Lower leg skin (tissue), 4 donors: ENCODE results near the gene C11orf24. TPM values are rescaled to one million over a fixed set of nuclear protein-coding genes. Genes with fewer than 3 reads are reported as not detected.

Experiments
- DNase-seq, 2 donors: peaks; one replicate each; pipeline ENCODE4 v3.0.0-alpha.2; 2019; ENCODE audit warnings: low spot score in 2 of 2
- H3K4me3 ChIP-seq: fragments of 200-600 bp; sonication (generic); 2 replicates; pipeline ENCODE4 v1.5.1; 2017; ENCODE audit warnings: mild to moderate bottlenecking, low read depth; ENCODE audit not compliant: poor library complexity, severe bottlenecking
- POLR2A ChIP-seq, 2 donors: fragments of 450-650 bp; IDR thresholded peaks; one replicate each; pipeline ENCODE4 v1.6.1; 2016 to 2017; ENCODE audit warnings: antibody characterized with exemption in 2 of 2, mild to moderate bottlenecking in 1 of 2, moderate library complexity in 1 of 2
- WGBS, 2 donors: methylation state at CpG; one replicate each; pipeline ENCODE4 v1.1.5; 2018; 5-methylcytosine and 5-hydroxymethylcytosine counted together
- intact Hi-C: fragments of 100-400 bp; cut with DNase I; formaldehyde crosslinking; loops from one replicate; pipeline ENCODE4 v1.15.0; 2023; ENCODE audit warnings: low total_unique reads
- total RNA-seq, 4 donors: library from RNA; depleted of rRNA; stranded (reverse); fragments of >200 nt; gene quantifications; one replicate each; pipeline ENCODE4 v1.1.0, GENCODE V29; 2016
- TF ChIP-seq, protein P1 (sequence below), 3 donors: fragments of 450-650 bp; IDR thresholded peaks; one replicate each; pipeline ENCODE4 v1.5.1; 2016; ENCODE audit warnings: antibody characterized with exemption in 3 of 3, mild to moderate bottlenecking in 3 of 3, moderate library complexity in 2 of 3

The C11orf24 gene
- total RNA-seq, 4 donors from 2014 or later = 12.5 to 37.8 (median 16.2) TPM

DNA sequence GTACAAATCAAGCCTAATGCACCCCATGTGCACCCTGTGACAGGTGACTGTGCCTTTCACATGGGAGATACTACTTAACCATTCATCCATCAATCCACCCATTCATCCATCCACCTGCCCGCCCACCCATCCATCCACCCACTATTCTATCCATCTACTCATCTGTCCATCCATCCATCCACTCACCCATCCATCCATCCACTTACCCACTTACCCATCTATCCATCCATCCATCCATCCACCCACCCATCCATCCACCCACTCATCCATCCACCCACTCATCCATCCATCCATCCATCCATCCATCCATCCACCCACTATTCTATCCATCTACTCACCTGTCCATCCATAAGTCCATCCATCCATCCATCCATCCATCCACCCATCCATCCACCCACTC is 7.5 kb downstream of the C11orf24 start:
- intact Hi-C loops = no loop called here
- WGBS, 2 donors = 97 to 100% methylated on average over 1 of the region's 1 CpG
- TF ChIP-seq, protein P1, sequence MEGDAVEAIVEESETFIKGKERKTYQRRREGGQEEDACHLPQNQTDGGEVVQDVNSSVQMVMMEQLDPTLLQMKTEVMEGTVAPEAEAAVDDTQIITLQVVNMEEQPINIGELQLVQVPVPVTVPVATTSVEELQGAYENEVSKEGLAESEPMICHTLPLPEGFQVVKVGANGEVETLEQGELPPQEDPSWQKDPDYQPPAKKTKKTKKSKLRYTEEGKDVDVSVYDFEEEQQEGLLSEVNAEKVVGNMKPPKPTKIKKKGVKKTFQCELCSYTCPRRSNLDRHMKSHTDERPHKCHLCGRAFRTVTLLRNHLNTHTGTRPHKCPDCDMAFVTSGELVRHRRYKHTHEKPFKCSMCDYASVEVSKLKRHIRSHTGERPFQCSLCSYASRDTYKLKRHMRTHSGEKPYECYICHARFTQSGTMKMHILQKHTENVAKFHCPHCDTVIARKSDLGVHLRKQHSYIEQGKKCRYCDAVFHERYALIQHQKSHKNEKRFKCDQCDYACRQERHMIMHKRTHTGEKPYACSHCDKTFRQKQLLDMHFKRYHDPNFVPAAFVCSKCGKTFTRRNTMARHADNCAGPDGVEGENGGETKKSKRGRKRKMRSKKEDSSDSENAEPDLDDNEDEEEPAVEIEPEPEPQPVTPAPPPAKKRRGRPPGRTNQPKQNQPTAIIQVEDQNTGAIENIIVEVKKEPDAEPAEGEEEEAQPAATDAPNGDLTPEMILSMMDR (IDR thresholded peaks at IDR 0.05) = no peak
- TF ChIP-seq POLR2A (IDR thresholded peaks at IDR 0.05) = no peak
- DNase-seq = peak in 1 of 2 donors; percentile 37
- H3K4me3 ChIP-seq = no peak overlapping the region

DNA sequence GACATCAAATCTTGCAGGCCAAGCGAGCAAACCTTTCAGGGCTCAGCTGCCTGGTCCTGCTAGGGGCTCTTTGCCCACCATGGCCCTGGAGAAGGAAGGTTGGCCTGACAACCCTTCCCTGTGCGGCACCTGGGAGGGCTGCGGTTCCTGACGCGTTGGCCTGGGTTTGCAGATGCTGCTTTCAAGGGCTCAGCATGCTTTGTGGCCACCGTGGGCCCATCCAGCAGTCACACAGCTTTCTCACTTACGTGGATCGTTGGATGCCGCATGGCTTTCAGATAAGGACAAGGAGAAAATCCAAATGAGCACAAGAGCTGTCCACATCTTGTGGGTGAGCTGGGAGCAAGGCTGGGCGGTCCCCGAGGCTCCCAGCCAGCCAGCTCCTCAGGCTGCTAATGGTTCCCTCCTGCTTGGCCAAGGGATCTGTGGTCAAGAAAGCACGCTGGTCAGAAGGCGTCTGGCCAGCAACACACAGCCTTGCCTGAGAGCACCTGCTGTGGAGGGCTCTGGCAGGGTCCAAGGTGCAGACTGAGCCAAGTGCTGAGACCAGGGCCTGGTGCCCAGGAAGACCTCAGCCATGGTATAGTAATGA is 8.2 kb downstream of the C11orf24 start:
- no peak overlapping the region for H3K4me3 ChIP-seq
- 85 to 91% methylated on average over 11 to 13 of the region's 13 CpGs for WGBS, 2 donors
- intact Hi-C loops = no loop called here
- peak in 1 of 2 donors; percentile 77 for DNase-seq
- TF ChIP-seq POLR2A (IDR thresholded peaks at IDR 0.05) = no peak

DNA sequence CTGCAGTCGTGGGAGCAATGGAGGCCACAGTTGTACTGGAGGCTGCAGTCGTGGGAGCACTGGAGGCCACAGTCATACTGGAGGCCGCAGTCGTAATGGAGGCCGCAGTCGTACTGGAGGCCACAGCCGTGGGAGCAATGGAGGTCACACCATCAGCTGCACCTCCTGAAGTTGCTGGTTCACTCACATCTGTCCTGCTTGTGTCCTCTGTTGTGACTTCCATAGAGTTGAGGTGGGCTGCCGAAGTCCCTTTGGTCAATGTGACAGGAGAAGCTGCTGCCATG is 9.3 kb downstream of the C11orf24 start:
- intact Hi-C loops = no loop called here

DNA sequence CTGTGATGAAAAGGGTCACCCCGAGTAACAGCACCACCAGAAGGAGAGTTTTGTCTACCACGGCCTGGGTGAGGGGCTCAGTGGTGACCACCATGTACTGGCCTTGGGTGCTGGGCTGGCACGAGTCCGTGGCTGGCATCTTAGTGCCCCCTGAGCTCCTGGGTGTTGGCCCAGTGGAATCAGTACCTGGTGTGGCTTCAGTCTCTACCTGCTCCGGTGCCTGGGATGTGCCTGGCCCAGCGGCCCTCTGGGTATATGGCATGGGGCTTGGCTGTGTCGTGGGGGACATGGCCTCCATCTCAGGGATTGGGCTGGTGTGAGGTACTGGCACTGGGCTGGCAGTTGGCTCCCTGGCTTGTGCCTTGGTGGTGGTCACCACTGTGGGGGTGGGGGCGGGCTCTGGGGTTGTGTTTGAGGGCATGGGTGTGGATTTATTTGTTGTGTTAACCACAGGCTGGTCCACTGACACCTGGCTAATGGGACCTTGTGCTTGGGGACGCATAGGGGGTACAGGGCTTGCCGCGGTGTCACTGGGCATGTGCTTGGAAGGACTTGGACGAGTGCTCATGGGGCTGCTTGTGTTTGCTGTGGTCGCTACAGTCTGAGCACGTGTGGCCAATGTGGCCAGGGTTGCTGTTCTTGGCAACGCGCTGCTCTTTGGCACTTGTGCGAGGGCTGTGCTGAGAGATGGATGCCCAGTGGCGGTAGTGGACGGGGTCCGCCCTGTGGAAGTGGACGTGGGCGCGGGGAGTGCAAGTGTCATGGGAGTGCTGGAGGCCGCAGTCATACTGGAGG is 9.8 kb downstream of the C11orf24 start:
- intact Hi-C loops = no loop called here
- DNase-seq = peak in 1 of 2 donors; percentile 82
- H3K4me3 ChIP-seq = no peak overlapping the region
- TF ChIP-seq POLR2A (IDR thresholded peaks at IDR 0.05) = no peak
- TF ChIP-seq, protein P1 (IDR thresholded peaks at IDR 0.05) = no peak
- WGBS, 2 donors = 89 to 91% methylated on average over 21 to 24 of the region's 24 CpGs

More for the DNA sequence above, 9.3 kb downstream of the C11orf24 start:
- no peak overlapping the region for H3K4me3 ChIP-seq
- TF ChIP-seq POLR2A (IDR thresholded peaks at IDR 0.05) = no peak
- TF ChIP-seq, protein P1 (IDR thresholded peaks at IDR 0.05) = no peak
- peak in 1 of 2 donors; percentile 76 for DNase-seq
- WGBS, 2 donors = 90 to 97% methylated on average over 8 of the region's 8 CpGs

DNA sequence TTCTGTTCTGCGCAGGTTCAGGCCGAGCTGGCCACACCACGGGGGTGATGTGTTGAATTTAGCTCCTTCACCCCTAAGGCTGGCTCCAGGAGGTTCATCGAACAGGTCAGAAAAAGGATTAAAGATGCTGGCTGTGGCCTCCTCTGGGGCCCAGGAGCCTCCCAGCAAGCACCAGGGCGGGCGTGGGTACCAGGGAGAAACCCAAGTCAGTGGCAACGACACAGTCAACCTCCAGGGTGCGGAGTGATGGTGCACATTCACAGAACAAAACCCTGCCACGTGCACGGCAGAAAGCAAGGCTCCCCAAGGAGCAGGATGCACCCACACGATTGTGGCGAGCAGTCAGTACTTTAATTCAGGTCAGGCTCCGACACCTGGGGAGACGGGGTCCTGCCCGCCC is 10.8 kb downstream of the C11orf24 start:
- intact Hi-C loops = no loop called here
- peak in 1 of 2 donors; percentile 63 for DNase-seq
- WGBS, 2 donors = 73 to 77% methylated on average over 15 of the region's 15 CpGs

DNA sequence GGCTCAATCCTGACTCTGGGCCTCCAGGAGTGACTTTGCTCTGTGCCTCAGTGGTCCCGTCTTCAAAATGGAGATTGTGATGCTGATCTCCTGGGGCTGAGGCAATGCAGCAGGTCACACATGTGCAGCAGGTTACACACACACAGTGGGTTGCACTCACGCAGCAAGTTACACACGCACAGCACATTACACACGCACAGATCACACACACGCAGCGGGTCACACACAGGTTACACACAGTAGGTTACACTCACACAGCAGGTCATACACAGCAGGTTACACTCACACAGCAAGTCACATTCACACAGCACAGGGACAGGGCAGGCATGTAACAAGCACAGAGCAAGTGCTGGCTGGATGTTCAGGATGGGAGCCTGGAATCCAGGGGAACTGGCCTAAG is 11.3 kb downstream of the C11orf24 start:
- peak in 1 of 2 donors; percentile 76 for DNase-seq
- 96 to 98% methylated on average over 5 to 6 of the region's 6 CpGs for WGBS, 2 donors
- TF ChIP-seq, protein P1 (IDR thresholded peaks at IDR 0.05) = no peak
- no peak for TF ChIP-seq POLR2A (IDR thresholded peaks at IDR 0.05)
- intact Hi-C loops = no loop called here
- H3K4me3 ChIP-seq = no peak overlapping the region

More for the DNA sequence above, 10.8 kb downstream of the C11orf24 start:
- TF ChIP-seq POLR2A (IDR thresholded peaks at IDR 0.05) = no peak
- TF ChIP-seq, protein P1 (IDR thresholded peaks at IDR 0.05) = no peak
- H3K4me3 ChIP-seq = no peak overlapping the region
